C4-2B (cell line): ENCODE data around the gene AFP.

Experiments used
- H3K27ac ChIP-seq: fragments of 450-650 bp; 2 replicates; pipeline ENCODE4 v1.5.1; 2017
- ZFX ChIP-seq: fragments of 450-650 bp; IDR thresholded peaks from 2 replicates; pipeline ENCODE4 v1.6.1; 2017
- TF ChIP-seq, protein P1 (sequence below): fragments of 450-650 bp; conservative IDR thresholded peaks from 2 replicates; pipeline ENCODE4 v1.5.1; 2017; ENCODE audit warnings: mild to moderate bottlenecking

Gene AFP

GRCh38 chr4:73423184-73423583, 12.8 kb upstream of the AFP start:
- TF ChIP-seq ZFX, result no peak
- TF ChIP-seq, protein P1, sequence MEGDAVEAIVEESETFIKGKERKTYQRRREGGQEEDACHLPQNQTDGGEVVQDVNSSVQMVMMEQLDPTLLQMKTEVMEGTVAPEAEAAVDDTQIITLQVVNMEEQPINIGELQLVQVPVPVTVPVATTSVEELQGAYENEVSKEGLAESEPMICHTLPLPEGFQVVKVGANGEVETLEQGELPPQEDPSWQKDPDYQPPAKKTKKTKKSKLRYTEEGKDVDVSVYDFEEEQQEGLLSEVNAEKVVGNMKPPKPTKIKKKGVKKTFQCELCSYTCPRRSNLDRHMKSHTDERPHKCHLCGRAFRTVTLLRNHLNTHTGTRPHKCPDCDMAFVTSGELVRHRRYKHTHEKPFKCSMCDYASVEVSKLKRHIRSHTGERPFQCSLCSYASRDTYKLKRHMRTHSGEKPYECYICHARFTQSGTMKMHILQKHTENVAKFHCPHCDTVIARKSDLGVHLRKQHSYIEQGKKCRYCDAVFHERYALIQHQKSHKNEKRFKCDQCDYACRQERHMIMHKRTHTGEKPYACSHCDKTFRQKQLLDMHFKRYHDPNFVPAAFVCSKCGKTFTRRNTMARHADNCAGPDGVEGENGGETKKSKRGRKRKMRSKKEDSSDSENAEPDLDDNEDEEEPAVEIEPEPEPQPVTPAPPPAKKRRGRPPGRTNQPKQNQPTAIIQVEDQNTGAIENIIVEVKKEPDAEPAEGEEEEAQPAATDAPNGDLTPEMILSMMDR, result no peak
- no peak overlapping the region for H3K27ac ChIP-seq

DNA sequence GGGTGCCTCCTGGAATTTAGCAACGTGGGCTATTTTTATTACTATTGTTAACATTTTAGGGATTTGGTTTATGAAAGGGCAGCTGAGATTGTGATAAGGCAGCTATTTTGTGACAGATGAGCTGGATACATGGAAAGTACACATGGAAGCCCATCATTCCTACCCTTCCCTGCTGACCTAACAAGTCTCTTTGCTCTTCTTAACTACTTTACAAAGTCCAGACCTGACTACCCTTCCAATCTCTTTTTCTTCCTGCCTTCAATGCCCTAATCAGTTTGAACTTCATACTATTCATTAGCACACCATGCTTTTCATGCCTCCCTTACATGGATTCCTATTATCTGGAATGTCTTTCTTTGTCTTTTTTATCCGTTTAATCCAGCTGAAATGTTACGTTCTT, 9.4 kb upstream of the AFP start:
- no peak overlapping the region for H3K27ac ChIP-seq
- TF ChIP-seq, protein P1, result no peak
- no peak for TF ChIP-seq ZFX

DNA sequence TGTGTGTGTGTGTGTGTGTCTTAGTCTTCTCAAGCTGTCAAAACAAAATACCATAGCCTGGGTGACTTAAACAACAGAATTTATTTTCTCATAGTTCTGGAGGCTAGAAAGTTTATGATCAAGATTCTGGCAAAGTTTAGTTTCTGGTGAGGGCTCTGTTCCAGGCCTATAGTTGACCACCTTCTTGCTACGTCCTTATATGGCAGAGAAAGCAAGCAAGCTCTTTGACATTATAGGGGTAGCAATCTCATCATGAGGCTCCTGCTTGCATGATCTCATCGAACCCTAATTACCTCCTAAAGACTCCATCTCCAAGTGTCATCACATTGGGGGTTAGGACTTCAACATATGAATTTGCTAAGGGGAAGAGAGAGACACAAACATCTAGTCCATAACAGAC, 6.9 kb upstream of the AFP start:
- TF ChIP-seq ZFX, result no peak
- TF ChIP-seq, protein P1, result no peak
- no peak overlapping the region for H3K27ac ChIP-seq

DNA sequence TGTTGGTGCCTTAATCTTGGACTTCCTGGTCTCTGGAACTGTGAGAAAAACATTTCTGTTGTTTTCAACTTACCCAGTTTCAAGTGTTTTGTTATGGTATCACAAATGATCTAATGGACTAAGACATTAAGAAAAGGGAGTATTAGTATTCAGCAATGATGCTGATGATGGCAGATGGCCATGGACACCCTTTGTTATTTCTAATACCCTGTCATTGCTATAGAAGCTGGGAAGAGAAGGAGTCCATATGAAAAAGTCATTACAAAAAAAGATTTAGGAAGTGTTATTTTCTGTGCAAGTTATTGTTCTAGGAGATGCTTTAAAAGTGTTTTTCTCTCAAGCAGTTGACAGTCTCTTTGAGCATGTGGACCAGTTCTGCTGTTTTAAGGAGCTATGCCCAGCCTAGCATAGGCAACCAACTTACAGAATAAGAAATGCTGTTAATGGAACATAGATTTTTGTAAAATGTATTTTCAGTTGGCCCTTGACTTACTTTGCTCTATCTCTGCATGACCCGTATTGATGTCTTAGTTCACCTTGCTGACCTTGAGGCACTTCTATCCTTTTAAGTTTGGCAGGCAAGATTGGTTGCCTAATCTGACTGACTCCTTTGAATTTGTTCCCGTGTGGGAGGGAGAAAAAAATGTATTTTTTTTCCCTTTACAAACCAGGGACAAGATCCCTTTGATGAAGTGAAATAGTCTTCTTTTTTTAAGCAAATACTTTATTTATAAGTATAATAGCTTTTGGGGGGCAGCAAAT, 6.0 kb upstream of the AFP start:
- TF ChIP-seq, protein P1, result no peak
- TF ChIP-seq ZFX, result no peak
- no peak overlapping the region for H3K27ac ChIP-seq

DNA sequence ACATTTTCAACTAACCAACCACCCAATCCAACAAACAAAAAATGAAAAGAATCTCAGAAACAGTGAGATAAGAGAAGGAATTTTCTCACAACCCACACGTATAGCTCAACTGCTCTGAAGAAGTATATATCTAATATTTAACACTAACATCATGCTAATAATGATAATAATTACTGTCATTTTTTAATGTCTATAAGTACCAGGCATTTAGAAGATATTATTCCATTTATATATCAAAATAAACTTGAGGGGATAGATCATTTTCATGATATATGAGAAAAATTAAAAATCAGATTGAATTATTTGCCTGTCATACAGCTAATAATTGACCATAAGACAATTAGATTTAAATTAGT, 4.2 kb upstream of the AFP start:
- no peak overlapping the region for H3K27ac ChIP-seq
- TF ChIP-seq, protein P1, result no peak
- no peak for TF ChIP-seq ZFX

GRCh38 chr4:73432169-73433000, 3.6 kb upstream of the AFP start:
- no peak overlapping the region for H3K27ac ChIP-seq
- TF ChIP-seq, protein P1, result no peak
- no peak for TF ChIP-seq ZFX

DNA sequence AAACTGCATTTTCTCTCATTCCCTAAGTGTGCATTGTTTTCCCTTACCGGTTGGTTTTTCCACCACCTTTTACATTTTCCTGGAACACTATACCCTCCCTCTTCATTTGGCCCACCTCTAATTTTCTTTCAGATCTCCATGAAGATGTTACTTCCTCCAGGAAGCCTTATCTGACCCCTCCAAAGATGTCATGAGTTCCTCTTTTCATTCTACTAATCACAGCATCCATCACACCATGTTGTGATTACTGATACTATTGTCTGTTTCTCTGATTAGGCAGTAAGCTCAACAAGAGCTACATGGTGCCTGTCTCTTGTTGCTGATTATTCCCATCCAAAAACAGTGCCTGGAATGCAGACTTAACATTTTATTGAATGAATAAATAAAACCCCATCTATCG, 2.9 kb upstream of the AFP start:
- TF ChIP-seq, protein P1, result no peak
- no peak for TF ChIP-seq ZFX
- H3K27ac ChIP-seq, result no peak overlapping the region
